Occipital lobe (tissue), 2 donors: Measurements from ENCODE around the gene SVOP. TPM values are rescaled to one million over a fixed set of nuclear protein-coding genes. Genes with fewer than 3 reads are reported as not detected.
"Not testable (repeated sequence)": the region's sequence is repeated elsewhere in the genome, so short reads cannot be mapped to it uniquely, and the experiment has no call there.

Source experiments
- DNase-seq: peaks from one replicate; lab custom pipeline; 2025; lab: John Stamatoyannopoulos, UW
- total RNA-seq: library from RNA; depleted of rRNA; stranded (reverse); fragments of >200 nt; gene quantifications from one replicate; pipeline ENCODE4 v1.2.3, GENCODE V29; 2014

SVOP gene
- total RNA-seq, 1 donor from 2014 or later = 30.9 TPM

DNA sequence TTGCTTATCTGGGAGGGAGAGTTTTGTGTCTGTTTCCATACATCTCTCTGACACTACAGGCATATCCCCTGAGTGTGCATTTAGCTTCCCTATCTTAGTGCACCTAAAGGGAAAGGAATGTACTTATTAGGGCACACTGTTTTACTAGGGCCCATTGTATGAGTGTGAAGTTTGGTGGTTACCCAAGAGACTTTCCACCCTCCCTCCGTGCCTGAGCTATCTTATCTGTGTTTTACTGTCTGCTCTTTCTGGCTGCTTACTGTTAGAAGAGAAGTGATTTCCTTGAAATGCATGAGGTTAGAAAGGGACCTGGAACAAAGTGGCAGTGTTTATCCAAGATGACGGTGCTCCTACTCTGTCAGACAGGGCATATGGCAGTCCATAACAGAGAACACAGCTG lies 8.5 kb upstream of the SVOP start:
- DNase-seq = no peak

DNA sequence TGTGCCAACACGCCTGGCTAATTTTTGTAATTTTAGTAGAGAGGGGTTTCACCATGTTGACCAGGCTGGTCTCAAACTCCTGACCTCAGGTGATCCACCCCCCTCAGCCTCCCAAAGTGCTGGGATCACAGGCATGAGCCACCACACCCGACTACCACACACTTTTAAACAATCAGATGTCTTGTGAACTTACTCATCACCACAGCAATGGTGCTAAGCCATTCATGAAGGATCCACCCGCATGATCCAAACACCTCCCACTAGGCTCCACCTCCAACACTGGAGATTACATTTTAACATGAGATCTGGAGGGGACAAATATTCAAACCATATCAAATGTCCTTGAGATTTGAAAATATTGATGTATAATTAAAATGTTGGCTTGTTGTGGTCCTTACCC lies 7.8 kb upstream of the SVOP start:
- DNase-seq = not testable (repeated sequence)

DNA sequence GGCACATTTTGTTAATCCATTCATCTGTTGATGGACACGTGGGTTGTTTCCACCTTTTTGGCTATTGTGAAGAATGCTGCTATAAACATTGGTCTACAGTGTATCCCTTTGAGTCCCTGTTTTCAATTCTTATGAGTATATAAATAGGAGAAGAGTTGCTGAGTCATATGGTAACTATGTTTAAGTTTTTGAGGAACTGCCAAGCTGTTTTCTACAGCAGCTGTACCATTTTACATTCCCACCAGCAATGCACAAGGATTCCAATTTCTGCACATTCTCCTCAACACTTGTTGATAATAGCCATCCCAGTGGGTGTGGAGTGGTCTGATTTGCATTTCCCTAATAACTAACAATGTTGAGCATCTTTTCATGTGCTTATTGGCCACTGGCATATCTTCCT lies 6.9 kb upstream of the SVOP start:
- no peak for DNase-seq

GRCh38 chr12:109020146-109020795 lies 597 bp downstream of the SVOP start:
- DNase-seq = no peak

DNA sequence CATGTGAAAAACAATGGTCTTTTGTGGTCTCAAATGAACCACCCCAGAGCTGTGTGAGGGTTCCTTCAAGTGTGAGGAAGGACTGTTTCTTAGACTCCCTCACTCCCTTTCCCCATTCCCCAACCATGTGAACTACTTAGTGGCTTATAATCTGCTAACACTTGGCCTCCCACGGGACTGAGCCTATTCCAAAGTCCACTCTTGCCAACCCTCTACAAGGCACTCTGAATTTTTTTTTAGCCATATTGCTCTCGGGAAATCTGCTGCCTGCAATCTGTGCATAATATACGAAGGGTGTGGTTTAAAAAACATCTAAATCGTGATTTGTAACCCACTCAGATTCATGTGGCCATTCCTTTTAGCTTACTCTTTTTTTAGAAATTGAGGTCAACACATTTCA lies 2.6 kb downstream of the SVOP start:
- DNase-seq = no peak

GRCh38 chr12:109016978-109017377 lies 3.9 kb downstream of the SVOP start:
- DNase-seq = no peak

DNA sequence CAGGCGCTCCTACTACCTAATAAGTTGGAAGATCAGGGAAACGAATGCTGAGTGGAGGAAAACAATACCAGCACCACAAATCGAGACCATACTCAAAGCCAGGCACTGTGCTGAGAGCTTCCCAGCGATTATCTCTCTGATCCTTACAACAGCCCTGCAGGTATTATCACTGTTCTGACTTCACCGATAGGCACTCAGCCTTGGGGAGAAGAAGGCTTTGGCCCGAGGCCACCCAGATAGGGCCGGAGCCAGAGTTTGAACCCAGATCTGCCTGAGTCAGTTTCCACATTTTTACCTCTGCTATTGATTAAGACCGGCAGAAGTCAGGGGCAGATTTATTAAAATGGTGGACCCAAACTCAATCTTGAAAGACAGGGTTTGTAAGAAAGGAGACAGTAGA lies 4.9 kb downstream of the SVOP start:
- DNase-seq = no peak

- DNase-seq = no peak
These were observed 5.7 kb downstream of the SVOP start for GRCh38 chr12:109014984-109015765.

DNA sequence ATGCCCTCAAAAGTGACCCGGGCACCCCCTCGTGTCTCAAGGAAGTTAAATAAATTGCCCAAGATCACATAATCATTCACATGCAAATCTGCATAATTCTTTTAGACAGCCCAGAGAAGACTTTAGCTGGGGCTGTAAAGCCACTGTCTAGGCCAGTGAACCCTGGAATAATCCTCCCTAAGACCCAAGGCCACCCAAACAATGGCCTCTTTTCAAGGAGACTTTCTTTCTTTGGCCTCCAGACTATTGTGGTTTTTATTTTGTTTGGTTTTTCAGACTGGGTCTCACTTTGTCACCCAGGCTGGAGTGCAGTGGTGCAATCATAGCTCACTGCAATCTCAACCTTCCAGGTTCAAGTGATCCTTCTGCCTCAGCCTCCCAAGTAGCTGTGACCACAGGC lies 10.6 kb downstream of the SVOP start:
- no peak for DNase-seq

- DNase-seq = no peak
These were observed 11.1 kb downstream of the SVOP start for GRCh38 chr12:109009766-109010165.

GRCh38 chr12:109004017-109004416 lies 16.9 kb downstream of the SVOP start:
- DNase-seq = no peak

DNA sequence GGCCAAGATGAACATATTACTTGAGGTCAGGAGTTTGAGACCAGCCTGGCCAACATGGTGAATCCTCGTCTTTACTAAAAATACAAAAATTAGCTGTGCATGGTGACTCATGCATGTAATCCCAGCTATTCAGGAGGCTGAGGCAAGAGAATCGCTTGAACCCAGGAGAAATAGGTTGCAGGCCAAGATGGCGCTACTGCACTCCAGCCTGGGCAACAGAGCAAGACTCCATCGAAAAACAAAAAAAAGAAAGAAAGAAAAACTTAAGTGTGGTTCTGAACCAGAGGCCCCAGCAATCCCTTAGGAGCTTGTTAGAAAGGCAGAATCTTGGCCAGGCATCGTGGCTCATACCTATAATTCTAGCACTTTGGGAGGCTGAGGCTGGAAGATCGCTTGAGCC lies 24.5 kb downstream of the SVOP start:
- no peak for DNase-seq

GRCh38 chr12:108995370-108995992 lies 25.4 kb downstream of the SVOP start:
- DNase-seq = no peak

DNA sequence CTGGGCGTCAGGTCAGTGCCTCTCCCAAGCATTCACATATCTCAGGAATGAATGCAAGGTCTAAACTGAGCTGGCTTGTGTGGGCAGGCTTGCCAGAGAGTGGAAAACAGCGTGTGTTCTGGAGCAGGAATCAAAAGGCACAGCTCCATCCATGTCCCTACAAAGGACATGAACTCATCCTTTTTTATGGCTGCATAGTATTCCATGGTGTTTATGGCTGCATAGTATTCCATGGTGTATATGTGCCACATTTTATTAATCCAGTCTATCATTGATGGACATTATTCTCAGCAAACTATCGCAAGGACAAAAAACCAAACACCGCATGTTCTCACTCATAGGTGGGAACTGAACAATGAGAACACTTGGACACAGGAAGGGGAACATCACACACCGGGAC lies 30.8 kb downstream of the SVOP start:
- DNase-seq = not testable (repeated sequence)

DNA sequence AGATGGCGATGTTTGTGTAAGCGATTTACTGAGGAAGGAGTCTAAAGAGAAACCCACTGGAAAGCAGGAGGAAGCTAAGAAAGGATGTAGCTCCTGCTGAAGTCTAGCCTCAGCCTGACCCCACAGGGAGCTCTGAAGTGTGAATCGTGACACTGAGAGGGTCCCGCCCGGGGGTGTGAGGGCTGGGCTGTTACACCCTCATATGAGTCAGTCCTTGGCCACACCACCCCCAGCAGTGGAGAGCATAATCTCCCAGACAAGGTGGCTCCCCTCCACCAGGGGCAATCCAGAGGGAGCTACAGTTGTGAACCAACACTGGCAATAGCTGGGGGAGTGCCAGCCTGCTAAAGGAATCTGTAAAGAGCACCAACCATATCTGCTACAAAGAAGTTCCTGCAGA lies 31.5 kb downstream of the SVOP start:
- DNase-seq = no peak

DNA sequence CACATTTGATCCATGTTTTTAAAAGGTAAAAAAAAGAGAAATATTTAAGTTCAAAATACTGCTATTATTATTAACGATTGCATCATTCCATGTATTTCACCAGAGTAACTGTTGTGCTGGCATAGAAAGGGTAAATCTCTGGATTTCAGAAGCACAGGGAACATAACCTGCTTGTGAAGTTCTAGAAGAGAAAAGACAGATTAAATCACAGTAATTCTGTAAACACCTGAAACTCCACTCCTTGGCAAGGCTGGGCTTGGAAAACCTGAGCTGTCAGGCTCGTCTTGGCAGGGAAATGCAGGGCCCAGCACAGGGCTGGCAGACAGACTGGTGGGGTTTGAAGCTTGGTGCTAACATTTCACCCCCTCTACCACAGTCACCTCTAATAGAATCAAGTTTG lies 35.1 kb downstream of the SVOP start:
- DNase-seq = no peak

DNA sequence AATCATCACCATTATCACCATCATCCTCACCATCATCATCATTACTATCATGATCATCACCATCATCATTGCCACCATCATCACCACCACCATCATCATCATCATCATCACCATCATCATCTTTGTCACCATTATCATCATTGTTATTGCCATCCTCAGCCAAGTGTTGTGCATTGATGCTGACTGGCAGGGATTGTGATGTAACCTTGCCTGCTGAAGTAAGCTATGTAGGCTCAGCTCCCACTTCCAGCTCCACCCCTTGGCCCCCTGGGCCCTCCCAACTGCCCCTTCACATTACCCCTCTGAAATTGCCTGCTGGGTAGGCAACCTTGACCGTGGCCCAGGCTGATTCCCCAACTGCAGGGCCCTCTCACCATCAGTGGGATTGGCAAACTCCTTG lies 37.6 kb downstream of the SVOP start:
- DNase-seq = no peak

- no peak for DNase-seq
These were observed 38.1 kb downstream of the SVOP start for GRCh38 chr12:108982621-108983219.

DNA sequence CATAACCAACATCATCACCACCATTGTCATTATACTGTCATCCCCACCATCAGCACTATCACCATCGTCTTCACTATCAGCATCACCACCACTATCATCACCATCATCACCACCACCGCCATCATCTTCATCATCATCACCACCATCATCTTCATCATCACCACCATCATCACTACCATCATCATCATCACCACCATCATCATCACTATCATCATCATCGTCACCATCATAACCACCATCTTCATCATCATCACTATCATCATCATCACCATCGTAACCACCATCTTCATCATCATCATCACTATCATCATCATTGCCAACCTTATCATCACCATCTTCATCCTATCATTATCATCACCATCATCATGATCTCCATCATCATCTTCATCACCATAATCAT lies 39.0 kb downstream of the SVOP start:
- no peak for DNase-seq

- DNase-seq = no peak
These were observed 39.8 kb downstream of the SVOP start for GRCh38 chr12:108980831-108981618.

DNA sequence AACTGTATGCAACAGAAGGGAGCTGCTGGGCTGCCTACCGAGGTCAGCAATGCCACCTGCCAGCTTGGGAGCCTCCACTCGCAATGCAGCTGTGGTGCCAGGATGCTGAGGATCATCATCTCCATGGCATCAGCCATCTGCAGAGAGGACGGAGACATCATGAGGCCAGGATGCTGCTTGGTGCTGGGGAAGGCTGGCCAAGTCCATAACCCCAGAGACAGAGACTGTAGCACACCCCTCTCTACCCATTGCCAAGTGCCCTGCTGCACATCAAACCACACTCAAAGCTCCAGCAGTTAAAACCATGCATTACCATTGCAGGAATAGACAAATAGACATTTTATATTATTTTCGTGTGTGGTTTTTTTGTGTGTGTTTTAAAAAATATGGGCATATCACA lies 43.5 kb downstream of the SVOP start:
- no peak for DNase-seq
